Astrocyte of the cerebellum (primary cell): ENCODE results near the gene PJA2.
"Not testable (repeated sequence)": the region's sequence is repeated elsewhere in the genome, so short reads cannot be mapped to it uniquely, and the experiment has no call there.

Experiments used
- DNase-seq: peaks from one replicate; pipeline ENCODE4 v3.0.0-alpha.2; 2011; ENCODE audit warnings: low read depth
- H3K4me3 ChIP-seq: 2 replicates; pipeline ENCODE4 v1.5.1; 2011; ENCODE audit warnings: mild to moderate bottlenecking, low read depth, low read length, moderate library complexity
- CTCF ChIP-seq: IDR thresholded peaks from 2 replicates; pipeline ENCODE4 v1.5.1; 2012; ENCODE audit warnings: low read length, low read depth, moderate library complexity, mild to moderate bottlenecking; ENCODE audit errors: missing control alignments
- in situ Hi-C: cut with HindIII; loops from 2 replicates; pipeline ENCODE4 v1.10.0; 2017; ENCODE audit warnings: low sequenced_read_pairs

PJA2 gene

DNA sequence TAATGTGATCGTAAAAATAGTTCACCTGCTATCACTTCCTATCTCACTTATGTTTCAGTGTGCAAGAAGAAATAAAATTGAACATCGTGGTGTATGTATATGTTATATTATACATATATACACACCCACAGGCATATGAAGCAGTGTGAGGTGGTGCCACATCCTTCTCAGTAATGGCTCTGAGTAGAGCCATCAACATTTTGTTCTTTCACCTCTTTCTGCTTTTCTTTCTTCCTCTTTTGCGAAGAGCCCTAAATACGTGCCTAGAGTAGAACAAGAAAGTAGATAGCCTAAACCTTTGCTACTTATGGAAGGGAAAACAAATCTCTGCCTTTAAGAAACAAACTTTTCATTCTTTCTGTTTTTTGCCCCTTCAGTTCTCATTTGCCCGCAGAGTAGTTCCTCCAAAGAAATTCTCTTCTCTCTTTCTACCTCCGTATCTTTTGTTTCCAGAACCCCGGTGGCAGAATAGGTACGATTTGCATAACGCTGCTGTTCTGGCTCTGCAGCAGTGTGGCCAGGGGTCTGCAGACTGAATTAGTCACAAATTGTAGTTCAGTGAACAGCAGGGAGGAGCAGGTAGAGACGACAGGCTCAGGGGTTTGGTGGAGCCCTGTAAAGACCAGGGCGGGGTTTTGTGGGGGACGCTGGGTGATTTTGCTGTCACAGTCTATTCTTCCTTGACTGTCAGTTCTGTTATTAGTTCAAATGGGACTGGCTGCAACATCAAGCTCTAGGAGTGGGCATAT lies 40.5 kb upstream of the PJA2 start:
- no peak for DNase-seq
- TF ChIP-seq CTCF = no peak
- H3K4me3 ChIP-seq = no peak overlapping the region
- in situ Hi-C loops = no loop called here

- no peak overlapping the region for H3K4me3 ChIP-seq
- no peak for TF ChIP-seq CTCF
- in situ Hi-C loops = no loop called here
- DNase-seq = no peak
Measured at GRCh38 chr5:109448838-109449237, 39.1 kb upstream of the PJA2 start.

- in situ Hi-C loops = no loop called here
- H3K4me3 ChIP-seq = no peak overlapping the region
- no peak for DNase-seq
- no peak for TF ChIP-seq CTCF
Measured at GRCh38 chr5:109439590-109439989, 29.8 kb upstream of the PJA2 start.

DNA sequence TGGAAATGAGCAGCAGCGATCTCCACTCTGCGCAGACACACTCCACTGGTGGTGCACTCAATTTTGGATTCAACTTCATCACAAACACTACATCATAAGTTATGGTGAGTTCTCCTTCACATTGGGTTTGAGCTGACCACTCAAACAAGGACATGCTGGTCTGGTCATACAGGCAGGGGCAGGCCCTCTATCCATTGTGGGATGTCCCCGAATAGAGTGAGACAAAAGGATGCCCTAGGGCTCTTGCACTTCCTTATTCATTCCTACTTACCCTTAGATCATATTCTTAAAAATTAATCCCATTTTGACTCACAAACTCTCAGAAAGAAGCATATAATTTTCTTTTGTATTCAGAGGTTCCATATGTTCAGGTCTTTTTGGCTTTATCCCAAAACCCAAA lies 16.3 kb upstream of the PJA2 start:
- TF ChIP-seq CTCF = no peak
- in situ Hi-C loops = no loop called here
- H3K4me3 ChIP-seq = no peak overlapping the region
- DNase-seq = no peak

DNA sequence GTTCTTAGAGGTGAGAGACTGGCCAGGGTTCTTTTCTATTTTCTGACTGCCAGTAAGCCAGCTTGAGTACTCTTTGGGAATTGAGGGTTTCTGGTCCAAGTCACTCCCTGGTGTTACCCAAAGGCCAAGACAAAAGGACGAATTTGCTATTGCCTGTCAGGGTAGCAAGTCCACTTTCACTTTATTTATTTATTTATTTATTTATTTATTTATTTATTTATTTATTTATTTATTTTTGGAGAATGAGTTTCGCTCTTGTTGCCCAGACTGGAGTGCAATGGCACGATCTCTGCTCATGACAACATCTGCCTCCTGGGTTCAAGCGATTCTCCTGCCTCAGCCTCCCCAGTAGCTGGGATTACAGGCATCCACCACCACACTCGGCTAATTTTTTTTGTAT lies 15.7 kb upstream of the PJA2 start:
- H3K4me3 ChIP-seq, in situ Hi-C loops, DNase-seq: not testable (repeated sequence)

- DNase-seq = no peak
- TF ChIP-seq CTCF = no peak
- H3K4me3 ChIP-seq = no peak overlapping the region
- in situ Hi-C loops = no loop called here
Measured at GRCh38 chr5:109421956-109422355, 12.2 kb upstream of the PJA2 start.

- DNase-seq = no peak
- no peak overlapping the region for H3K4me3 ChIP-seq
- no peak for TF ChIP-seq CTCF
- in situ Hi-C loops = no loop called here
Measured at GRCh38 chr5:109418712-109419352, 9.1 kb upstream of the PJA2 start.
